Esophagus muscularis mucosa (tissue), 4 donors: ENCODE measurements around the gene GPBP1L1. TPM values are rescaled to one million over a fixed set of nuclear protein-coding genes. Genes with fewer than 3 reads are reported as not detected.

Experiments used
- DNase-seq: peaks from one replicate; pipeline ENCODE4 v3.0.0-alpha.2; 2017; ENCODE audit errors: extremely low spot score
- H3K27ac ChIP-seq, 4 donors: fragments of 200-600 bp; sonication (generic); replicated peaks in 1 of 4; 1 replicate in 3 of 4; 2 replicates in 1 of 4; pipeline ENCODE4 v1.5.1; 2016 to 2019; ENCODE audit warnings: mild to moderate bottlenecking in 1 of 4
- H3K27me3 ChIP-seq, 4 donors: fragments of 200-600 bp; sonication (generic); one replicate each; pipeline versions ENCODE4 v1.5.1 to v1.6.0; 2016 to 2019
- H3K36me3 ChIP-seq, 4 donors: fragments of 200-600 bp; sonication (generic); one replicate each; pipeline ENCODE4 v1.5.1; 2016 to 2019
- H3K4me1 ChIP-seq, 4 donors: fragments of 200-600 bp; sonication (generic); one replicate each; pipeline ENCODE4 v1.5.1; 2016 to 2019
- H3K4me3 ChIP-seq, 4 donors: fragments of 200-600 bp; sonication (generic); 1 replicate in 2 of 4; 2 replicates in 2 of 4; pipeline ENCODE4 v1.5.1; 2016 to 2019; ENCODE audit warnings: mild to moderate bottlenecking in 4 of 4, moderate library complexity in 1 of 4
- H3K9me3 ChIP-seq, 4 donors: fragments of 200-600 bp; sonication (generic); 1 replicate in 3 of 4; 2 replicates in 1 of 4; pipeline ENCODE4 v1.5.1; 2016 to 2019
- CTCF ChIP-seq, 3 experiments: fragments of 200-600 bp in 2 of 3; fragments of 450-650 bp in 1 of 3; sonication (generic) in 2 of 3; IDR thresholded peaks; one replicate each; pipeline ENCODE4 v1.5.1; 2017 to 2019; ENCODE audit warnings: antibody characterized with exemption in 3 of 3, mild to moderate bottlenecking in 2 of 3, moderate library complexity in 1 of 3
- EP300 ChIP-seq: sonication (generic); formaldehyde crosslinking; IDR thresholded peaks from one replicate; pipeline ENCODE4 v1.6.1; 2017; ENCODE audit warnings: antibody characterized with exemption
- POLR2A ChIP-seq: fragments of 450-650 bp; IDR thresholded peaks from one replicate; pipeline ENCODE4 v1.6.1; 2017; ENCODE audit warnings: antibody characterized with exemption, moderate library complexity, mild to moderate bottlenecking, low read depth
- POLR2AphosphoS5 ChIP-seq, 2 donors: sonication (generic); formaldehyde crosslinking; IDR thresholded peaks; one replicate each; pipeline ENCODE4 v1.6.1; 2017; ENCODE audit warnings: antibody characterized with exemption in 2 of 2
- WGBS: methylation state at CpG from one replicate; pipeline ENCODE4 v1.1.5; 2018; 5-methylcytosine and 5-hydroxymethylcytosine counted together
- intact Hi-C: fragments of 100-400 bp; cut with DNase I; formaldehyde crosslinking; loops from one replicate; pipeline ENCODE4 v1.15.1; 2023
- total RNA-seq, 4 donors: library from RNA; depleted of rRNA; stranded (reverse); fragments of >200 nt; gene quantifications; one replicate each; pipeline versions ENCODE4 v1.1.0 to v1.2.1, GENCODE V29; 2016

Gene GPBP1L1
- total RNA-seq, 4 donors from 2014 or later = 87.6 to 110 (median 98.7) TPM

DNA sequence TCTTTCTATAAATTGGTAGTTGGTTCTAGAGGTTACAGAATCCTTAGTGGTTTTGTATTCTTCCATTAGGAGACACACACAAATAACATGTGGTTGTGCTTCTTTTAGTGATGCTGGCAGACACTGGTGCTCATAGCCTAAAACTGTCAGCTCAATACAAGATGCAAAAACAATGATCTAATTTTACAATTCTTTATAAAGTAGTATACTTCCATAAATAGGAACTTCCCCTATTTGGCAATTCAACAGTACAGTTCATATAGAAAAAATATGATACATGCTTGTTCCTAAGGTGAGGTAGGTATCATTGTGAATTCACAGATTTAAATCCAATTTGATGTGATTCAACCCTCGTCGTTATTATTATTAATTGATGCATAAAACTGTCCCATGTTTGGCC lies 41.7 kb downstream of the GPBP1L1 start:
- Histone ChIP-seq H3K4me1 (peaks cover 6 to 12% (median 10%) of the 10 kb centered on the region in 4 donors), H3K4me3 (no peak overlapping the region), H3K9me3 (no peaks in the 10 kb centered on the region), H3K27me3 (no peaks in the 10 kb centered on the region), H3K27ac (no peak overlapping the region), H3K36me3 (peaks cover 26 to 68% (median 33%) of the 10 kb centered on the region in 4 donors)
- no peak for TF ChIP-seq CTCF (IDR thresholded peaks at IDR 0.05)
- no peak for TF ChIP-seq EP300
- no peak for TF ChIP-seq POLR2AphosphoS5 (IDR thresholded peaks at IDR 0.05)
- no peak for TF ChIP-seq POLR2A
- 89% methylated on average over 2 of the region's 2 CpGs for WGBS
- intact Hi-C loops = no loop called here
- DNase-seq = no peak

GRCh38 chr1:45643978-45644377 lies 42.4 kb downstream of the GPBP1L1 start:
- TF ChIP-seq CTCF (IDR thresholded peaks at IDR 0.05) (no peak), POLR2A (no peak), EP300 (no peak), POLR2AphosphoS5 (IDR thresholded peaks at IDR 0.05) (no peak)
- Histone ChIP-seq H3K9me3 (no peaks in the 10 kb centered on the region), H3K4me1 (peaks cover 6 to 12% (median 10%) of the 10 kb centered on the region in 4 donors), H3K27ac (no peak overlapping the region), H3K36me3 (peaks cover 32 to 69% (median 40%) of the 10 kb centered on the region in 4 donors), H3K4me3 (no peak overlapping the region), H3K27me3 (no peaks in the 10 kb centered on the region)
- intact Hi-C loops = no loop called here
- no peak for DNase-seq

DNA sequence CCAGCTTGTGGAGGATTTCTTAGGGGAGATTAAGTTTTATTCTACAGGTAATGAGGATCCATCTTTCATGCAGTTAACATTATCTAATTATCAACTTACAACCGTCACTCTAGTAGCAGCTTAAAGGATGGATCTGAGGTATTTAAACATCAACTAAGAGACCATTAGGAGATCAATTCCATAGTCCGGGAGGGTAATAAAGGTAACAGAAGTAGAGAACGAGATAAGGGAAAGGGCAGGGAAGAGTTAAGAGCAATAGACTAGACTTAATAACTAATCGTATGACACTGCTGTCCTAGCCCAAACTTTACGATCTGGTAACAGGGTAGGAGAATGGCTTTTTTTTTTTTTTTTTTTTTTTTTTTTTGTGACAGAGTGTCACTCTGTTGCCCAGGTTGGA lies 43.0 kb downstream of the GPBP1L1 start:
- Histone ChIP-seq H3K27me3 (no peaks in the 10 kb centered on the region), H3K36me3 (peaks cover 33 to 69% (median 47%) of the 10 kb centered on the region in 4 donors), H3K27ac (no peak overlapping the region), H3K9me3 (no peaks in the 10 kb centered on the region), H3K4me1 (peaks cover 6 to 12% (median 10%) of the 10 kb centered on the region in 4 donors), H3K4me3 (no peak overlapping the region)
- TF ChIP-seq CTCF (IDR thresholded peaks at IDR 0.05) (no peak), POLR2AphosphoS5 (IDR thresholded peaks at IDR 0.05) (no peak), POLR2A (no peak), EP300 (no peak)
- intact Hi-C loops = no loop called here
- DNase-seq = no peak
- WGBS = 74% methylated on average over 5 of the region's 5 CpGs

GRCh38 chr1:45640293-45640692 lies 46.0 kb downstream of the GPBP1L1 start:
- H3K4me1 ChIP-seq = peaks cover 0 to 10% (median 3%) of the 10 kb centered on the region in 4 donors
- H3K27ac ChIP-seq = no peak overlapping the region
- no peaks in the 10 kb centered on the region for H3K9me3 ChIP-seq
- H3K27me3 ChIP-seq = no peaks in the 10 kb centered on the region
- no peak overlapping the region for H3K4me3 ChIP-seq
- TF ChIP-seq POLR2AphosphoS5 (IDR thresholded peaks at IDR 0.05) (no peak), CTCF (IDR thresholded peaks at IDR 0.05) (no peak), POLR2A (no peak), EP300 (no peak)
- WGBS = 93% methylated on average over 1 of the region's 1 CpG
- no peak for DNase-seq
- intact Hi-C loops = no loop called here
- H3K36me3 ChIP-seq = peaks cover 42 to 87% (median 68%) of the 10 kb centered on the region in 4 donors

- Histone ChIP-seq H3K4me1 (peaks cover 0 to 3% (median 0%) of the 10 kb centered on the region in 4 donors), H3K36me3 (peaks cover 50 to 100% (median 95%) of the 10 kb centered on the region in 4 donors), H3K9me3 (no peaks in the 10 kb centered on the region), H3K27me3 (no peaks in the 10 kb centered on the region), H3K27ac (no peak overlapping the region), H3K4me3 (no peak overlapping the region)
- intact Hi-C loops = no loop called here
- 58% methylated on average over 1 of the region's 1 CpG for WGBS
- DNase-seq = no peak
- TF ChIP-seq POLR2A (no peak), CTCF (IDR thresholded peaks at IDR 0.05) (no peak), EP300 (no peak), POLR2AphosphoS5 (IDR thresholded peaks at IDR 0.05) (no peak)
Measured at GRCh38 chr1:45635211-45635610, 51.1 kb downstream of the GPBP1L1 start.
